Tibial nerve (tissue), 4 donors: ENCODE measurements around the gene TRIM10. TPM values are rescaled to one million over a fixed set of nuclear protein-coding genes. Genes with fewer than 3 reads are reported as not detected.

Experiments
- DNase-seq, 2 donors: peaks; one replicate each; pipeline ENCODE4 v3.0.0-alpha.2; 2019; ENCODE audit warnings: low spot score in 2 of 2
- H3K27ac ChIP-seq, 4 donors: fragments of 200-600 bp; sonication (generic) in 3 of 4; one replicate each; pipeline ENCODE4 v1.5.1; 2017 to 2019; ENCODE audit warnings: mild to moderate bottlenecking in 1 of 4
- H3K27me3 ChIP-seq, 2 donors: fragments of 200-600 bp; sonication (generic) in 1 of 2; one replicate each; pipeline versions ENCODE4 v1.5.1 to v1.6.0; 2017 to 2019
- H3K36me3 ChIP-seq, 3 donors: fragments of 200-600 bp; sonication (generic); one replicate each; pipeline ENCODE4 v1.5.1; 2018 to 2019
- H3K4me1 ChIP-seq, 4 donors: fragments of 200-600 bp; sonication (generic) in 3 of 4; one replicate each; pipeline ENCODE4 v1.5.1; 2017 to 2019
- H3K4me3 ChIP-seq, 4 donors: fragments of 200-600 bp; sonication (generic) in 3 of 4; one replicate each; pipeline ENCODE4 v1.5.1; 2017 to 2019; ENCODE audit warnings: mild to moderate bottlenecking in 1 of 4, moderate library complexity in 1 of 4
- H3K9me3 ChIP-seq, 4 donors: fragments of 200-600 bp; sonication (generic) in 3 of 4; one replicate each; pipeline ENCODE4 v1.5.1; 2017 to 2019
- EP300 ChIP-seq, 2 donors: sonication (generic); formaldehyde crosslinking; IDR thresholded peaks; one replicate each; pipeline ENCODE4 v1.6.1; 2017; ENCODE audit warnings: antibody characterized with exemption in 2 of 2, mild to moderate bottlenecking in 1 of 2
- POLR2A ChIP-seq, 2 donors: fragments of 450-650 bp; IDR thresholded peaks; one replicate each; pipeline ENCODE4 v1.6.1; 2017; ENCODE audit warnings: antibody characterized with exemption in 2 of 2, mild to moderate bottlenecking in 2 of 2, moderate library complexity in 2 of 2
- WGBS, 2 donors: methylation state at CpG; one replicate each; pipeline ENCODE4 v1.1.5; 2018; 5-methylcytosine and 5-hydroxymethylcytosine counted together
- total RNA-seq, 4 donors: library from RNA; depleted of rRNA; stranded (reverse); fragments of >200 nt; gene quantifications; one replicate each; pipeline ENCODE4 v1.1.0, GENCODE V29; 2016
- TF ChIP-seq, protein P1 (sequence below), 5 experiments: fragments of 200-600 bp in 3 of 5; fragments of 450-650 bp in 2 of 5; sonication (generic) in 3 of 5; IDR thresholded peaks; one replicate each; pipeline ENCODE4 v1.5.1; 2016 to 2019; ENCODE audit warnings: antibody characterized with exemption in 5 of 5, mild to moderate bottlenecking in 3 of 5, moderate library complexity in 2 of 5

TRIM10 gene
- total RNA-seq, 4 donors from 2014 or later: not detected

DNA sequence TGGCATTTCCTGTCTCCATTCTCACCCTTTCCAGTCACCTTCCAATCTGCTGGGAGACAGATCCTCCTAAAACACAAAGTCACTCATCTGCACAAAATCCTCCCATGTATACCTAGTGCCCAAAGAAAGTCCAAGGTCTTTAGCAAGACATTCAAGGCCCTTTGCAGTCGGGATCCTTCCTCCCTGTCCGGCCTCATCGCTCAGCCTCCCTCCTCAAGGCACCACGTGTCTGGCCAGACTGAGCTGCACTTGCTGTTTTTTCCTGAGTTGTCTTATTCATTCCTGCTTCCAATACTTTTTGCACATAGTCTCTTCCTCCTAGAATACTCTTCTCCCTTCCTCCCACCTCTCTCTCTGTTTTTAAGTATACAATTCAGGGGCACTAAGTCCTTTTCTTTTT is 3.7 kb upstream of the TRIM10 start:
- H3K36me3 ChIP-seq: no peaks in the 10 kb centered on the region
- peaks cover 0 to 1% (median 0%) of the 10 kb centered on the region in 4 donors for H3K4me1 ChIP-seq
- H3K9me3 ChIP-seq: no peaks in the 10 kb centered on the region
- H3K27ac ChIP-seq: no peak overlapping the region
- WGBS, 2 donors: 77 to 84% methylated on average over 4 of the region's 4 CpGs
- peaks cover 0 to 27% of the 10 kb centered on the region in 2 donors for H3K27me3 ChIP-seq
- no peak overlapping the region for H3K4me3 ChIP-seq
- DNase-seq: no peak
- TF ChIP-seq, protein P1, sequence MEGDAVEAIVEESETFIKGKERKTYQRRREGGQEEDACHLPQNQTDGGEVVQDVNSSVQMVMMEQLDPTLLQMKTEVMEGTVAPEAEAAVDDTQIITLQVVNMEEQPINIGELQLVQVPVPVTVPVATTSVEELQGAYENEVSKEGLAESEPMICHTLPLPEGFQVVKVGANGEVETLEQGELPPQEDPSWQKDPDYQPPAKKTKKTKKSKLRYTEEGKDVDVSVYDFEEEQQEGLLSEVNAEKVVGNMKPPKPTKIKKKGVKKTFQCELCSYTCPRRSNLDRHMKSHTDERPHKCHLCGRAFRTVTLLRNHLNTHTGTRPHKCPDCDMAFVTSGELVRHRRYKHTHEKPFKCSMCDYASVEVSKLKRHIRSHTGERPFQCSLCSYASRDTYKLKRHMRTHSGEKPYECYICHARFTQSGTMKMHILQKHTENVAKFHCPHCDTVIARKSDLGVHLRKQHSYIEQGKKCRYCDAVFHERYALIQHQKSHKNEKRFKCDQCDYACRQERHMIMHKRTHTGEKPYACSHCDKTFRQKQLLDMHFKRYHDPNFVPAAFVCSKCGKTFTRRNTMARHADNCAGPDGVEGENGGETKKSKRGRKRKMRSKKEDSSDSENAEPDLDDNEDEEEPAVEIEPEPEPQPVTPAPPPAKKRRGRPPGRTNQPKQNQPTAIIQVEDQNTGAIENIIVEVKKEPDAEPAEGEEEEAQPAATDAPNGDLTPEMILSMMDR (IDR thresholded peaks at IDR 0.05): no peak
- TF ChIP-seq EP300 (IDR thresholded peaks at IDR 0.05): no peak
- TF ChIP-seq POLR2A (IDR thresholded peaks at IDR 0.05): no peak

DNA sequence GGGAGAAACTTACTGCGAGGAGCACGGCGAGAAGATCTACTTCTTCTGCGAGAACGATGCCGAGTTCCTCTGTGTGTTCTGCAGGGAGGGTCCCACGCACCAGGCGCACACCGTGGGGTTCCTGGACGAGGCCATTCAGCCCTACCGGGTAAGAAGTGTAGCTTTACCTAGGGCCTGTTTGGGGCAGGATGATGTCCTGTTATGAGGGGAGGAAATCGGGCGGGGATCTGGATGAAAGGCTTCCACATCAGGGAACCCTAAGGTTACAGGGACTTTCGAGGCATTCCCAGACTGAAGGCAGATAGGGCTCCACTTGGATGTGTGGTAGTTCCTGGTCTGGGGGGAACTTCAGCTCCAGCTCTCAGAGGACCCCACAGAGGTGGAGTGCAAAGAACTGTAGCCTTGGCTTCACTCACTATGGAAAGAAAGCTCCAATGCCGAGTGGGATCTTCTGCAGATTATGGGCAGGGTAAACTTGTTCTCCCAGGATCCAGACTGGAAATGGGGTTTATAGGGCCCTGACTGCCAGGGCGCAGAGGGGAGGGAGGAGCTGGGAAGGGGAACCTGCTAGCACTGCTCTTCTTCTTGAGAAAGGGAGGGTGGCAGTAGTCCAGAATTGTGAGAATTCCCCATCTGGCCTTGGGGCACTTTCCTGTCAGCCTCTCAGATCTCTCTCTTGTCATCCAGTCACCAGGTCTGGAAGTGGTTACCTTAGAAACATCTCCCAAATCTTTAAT is 3.1 kb upstream of the TRIM10 start:
- 88% methylated on average over 15 to 16 of the region's 16 CpGs for WGBS, 2 donors
- Histone ChIP-seq H3K27me3 (peaks cover 0 to 24% of the 10 kb centered on the region in 2 donors), H3K36me3 (no peaks in the 10 kb centered on the region), H3K9me3 (no peaks in the 10 kb centered on the region), H3K4me1 (no peaks in the 10 kb centered on the region), H3K4me3 (peak overlapping the region in 1 of 4 donors; percentile 15), H3K27ac (peak overlapping the region in 1 of 4 donors; percentile 71)
- no peak for DNase-seq
- TF ChIP-seq EP300 (IDR thresholded peaks at IDR 0.05): no peak
- TF ChIP-seq, protein P1 (IDR thresholded peaks at IDR 0.05): no peak
- no peak for TF ChIP-seq POLR2A (IDR thresholded peaks at IDR 0.05)

DNA sequence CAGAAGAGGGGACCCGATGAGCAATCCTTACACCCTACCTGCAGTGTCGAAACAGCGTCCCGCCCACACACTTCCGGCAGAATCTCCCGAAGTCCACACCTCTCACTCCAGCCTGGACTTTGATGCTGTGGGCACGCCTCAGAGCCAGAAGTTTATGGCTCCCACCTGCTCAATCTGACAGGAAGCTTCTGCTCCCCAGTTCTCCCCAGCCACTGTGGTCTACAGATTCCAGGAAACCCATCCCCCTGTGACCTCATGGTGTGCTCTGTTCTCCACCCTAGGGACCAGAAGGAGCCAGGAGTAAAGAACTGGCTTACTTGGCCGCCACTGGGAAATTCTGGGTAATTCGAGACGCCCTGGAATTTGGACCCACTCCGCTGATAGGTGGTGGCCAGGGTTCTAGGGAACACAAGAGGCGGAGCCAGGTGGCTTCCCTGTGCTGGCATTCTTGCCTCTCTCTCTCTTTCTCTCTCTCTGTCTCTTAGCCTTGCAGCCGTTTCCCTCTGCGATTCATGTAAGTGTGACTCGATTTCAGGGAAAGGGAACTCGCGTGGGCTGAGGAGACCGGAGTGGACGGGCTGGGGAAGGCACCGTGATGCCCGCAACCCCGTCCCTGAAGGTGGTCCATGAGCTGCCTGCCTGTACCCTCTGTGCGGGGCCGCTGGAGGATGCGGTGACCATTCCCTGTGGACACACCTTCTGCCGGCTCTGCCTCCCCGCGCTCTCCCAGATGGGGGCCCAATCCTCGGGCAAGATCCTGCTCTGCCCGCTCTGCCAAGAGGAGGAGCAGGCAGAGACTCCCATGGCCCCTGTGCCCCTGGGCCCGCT is 2.3 kb upstream of the TRIM10 start, which contains the start of gene TRIM15:
TRIM15 (plus strand) TSS at position 457 of the 828 bp plus-strand sequence; CDS start at position 596, 139 bp downstream.
- WGBS, 2 donors: 73 to 75% methylated on average over 30 of the region's 31 CpGs
- H3K27ac ChIP-seq: peak within 1 kb of the TSS in 1 of 4 donors; percentile 71
- H3K4me3 ChIP-seq: peak within 1 kb of the TSS in 1 of 4 donors; percentile 15
- peaks cover 0 to 21% of the 10 kb centered on the region in 2 donors for H3K27me3 ChIP-seq
- H3K36me3 ChIP-seq: no peaks in the 10 kb centered on the region
- no peaks in the 10 kb centered on the region for H3K4me1 ChIP-seq
- no peak for DNase-seq
- H3K9me3 ChIP-seq: no peaks in the 10 kb centered on the region
- TF ChIP-seq POLR2A (IDR thresholded peaks at IDR 0.05) (no peak), EP300 (IDR thresholded peaks at IDR 0.05) (no peak)
- TF ChIP-seq, protein P1 (IDR thresholded peaks at IDR 0.05): no peak

DNA sequence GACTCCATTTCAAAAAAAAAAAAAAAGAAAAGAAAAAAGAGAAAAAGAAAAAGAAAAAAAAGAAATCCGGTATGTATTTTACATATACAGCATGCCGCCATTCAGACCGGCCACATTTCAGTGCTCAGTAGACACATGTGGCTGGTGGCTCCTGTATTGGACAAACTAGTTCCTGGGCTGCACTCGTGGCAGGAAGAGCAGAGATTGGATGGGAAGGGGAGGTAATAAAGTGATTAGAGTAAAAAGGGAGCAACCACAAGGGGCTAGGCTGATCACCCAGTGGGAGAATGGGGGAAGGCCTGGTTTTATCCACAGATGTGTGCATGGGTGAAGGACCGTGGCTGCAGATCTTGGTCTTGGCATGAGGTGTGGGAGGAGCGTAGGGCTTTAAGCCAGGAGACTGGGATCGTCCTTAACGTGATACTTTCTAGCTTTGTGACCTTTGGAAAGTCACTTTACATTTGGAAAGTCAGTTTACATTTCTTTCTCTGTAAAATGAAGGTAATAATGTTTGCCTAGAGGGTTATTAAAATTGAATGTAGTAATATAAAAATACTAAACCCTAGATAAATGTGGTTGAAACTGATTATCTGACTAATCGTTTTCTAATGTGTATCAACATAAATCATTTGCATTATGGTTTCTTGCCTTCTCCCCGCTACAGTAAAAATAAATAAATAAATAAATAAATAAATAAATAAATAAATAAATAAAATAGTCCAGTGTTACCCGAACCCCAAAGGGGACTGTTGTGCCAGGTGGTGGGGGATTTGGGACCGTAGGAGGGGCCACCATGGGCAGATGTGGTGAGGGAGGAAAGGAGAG is 1.5 kb upstream of the TRIM10 start:
- H3K4me3 ChIP-seq: no peak overlapping the region
- no peaks in the 10 kb centered on the region for H3K9me3 ChIP-seq
- peak overlapping the region in 1 of 4 donors; percentile 30 for H3K27ac ChIP-seq
- H3K36me3 ChIP-seq: no peaks in the 10 kb centered on the region
- no peak for DNase-seq
- H3K4me1 ChIP-seq: no peaks in the 10 kb centered on the region
- WGBS, 2 donors: 75 to 80% methylated on average over 12 of the region's 12 CpGs
- TF ChIP-seq EP300 (IDR thresholded peaks at IDR 0.05) (no peak), POLR2A (IDR thresholded peaks at IDR 0.05) (no peak)
- TF ChIP-seq, protein P1 (IDR thresholded peaks at IDR 0.05): no peak
- peaks cover 0 to 13% of the 10 kb centered on the region in 2 donors for H3K27me3 ChIP-seq
